ENCODE measurements around the gene FRMD4A.

DNA sequence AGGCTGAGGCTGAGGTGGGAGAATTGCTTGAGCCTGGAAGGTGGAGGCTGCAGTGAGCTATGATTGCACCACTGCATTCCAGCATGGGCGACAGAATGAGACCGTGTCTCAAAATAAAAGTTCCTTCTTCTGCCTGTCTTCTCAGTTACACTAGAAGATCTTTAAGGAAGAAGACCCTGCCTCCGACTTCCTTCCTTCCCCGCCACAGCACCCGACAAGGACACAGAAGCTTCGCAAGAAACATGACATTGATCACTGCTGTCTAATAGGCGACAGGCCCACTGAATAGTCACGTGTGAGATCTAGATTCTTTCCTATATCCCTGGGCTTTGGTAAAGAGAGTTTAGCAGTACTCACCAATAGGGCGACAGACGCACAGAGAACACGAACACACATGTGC, 625.8 kb downstream of the FRMD4A start:
- no peak for TF ChIP-seq POLR2A (IDR thresholded peaks at IDR 0.05; ENCODE audit: low read depth, low read length)
- no peak for TF ChIP-seq TAF1 (IDR thresholded peaks at IDR 0.05; ENCODE audit: low read depth, low read length)
- TF ChIP-seq POLR2AphosphoS5 (IDR thresholded peaks at IDR 0.05; ENCODE audit: low read depth, low read length): no peak
